ENCODE measurements around the gene DAAM2.

DNA sequence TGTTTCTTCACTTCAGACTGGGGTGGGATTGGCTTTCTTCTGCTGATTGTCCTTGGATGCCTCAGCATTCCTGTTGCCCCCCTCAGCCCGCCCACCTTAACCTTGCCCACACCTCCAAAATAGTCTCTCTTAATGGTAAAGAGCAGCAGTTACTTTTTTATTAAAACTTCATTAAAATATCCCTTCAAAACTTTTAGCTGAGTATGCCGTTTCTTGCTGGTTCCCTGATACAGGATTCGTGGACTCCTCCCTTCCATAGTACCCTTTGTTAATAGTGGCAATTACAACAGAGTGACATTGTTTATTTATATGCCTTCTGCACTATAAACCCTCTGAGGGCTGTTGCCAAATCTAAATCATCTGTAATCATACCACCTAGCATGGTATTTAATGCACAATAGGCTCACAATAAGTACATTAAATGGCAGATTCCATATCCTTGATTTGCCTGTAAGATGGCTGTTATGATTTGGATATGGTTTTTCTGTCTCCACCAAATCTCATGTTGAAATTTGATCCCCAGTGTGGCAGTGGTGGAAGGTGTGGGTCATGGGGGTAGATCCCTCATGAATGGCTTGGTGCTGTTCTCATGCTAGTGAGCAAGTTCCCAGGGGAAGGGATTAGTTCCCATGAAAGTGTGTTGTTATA lies 145.6 kb downstream of the DAAM2 start:
- TF ChIP-seq, protein P1, sequence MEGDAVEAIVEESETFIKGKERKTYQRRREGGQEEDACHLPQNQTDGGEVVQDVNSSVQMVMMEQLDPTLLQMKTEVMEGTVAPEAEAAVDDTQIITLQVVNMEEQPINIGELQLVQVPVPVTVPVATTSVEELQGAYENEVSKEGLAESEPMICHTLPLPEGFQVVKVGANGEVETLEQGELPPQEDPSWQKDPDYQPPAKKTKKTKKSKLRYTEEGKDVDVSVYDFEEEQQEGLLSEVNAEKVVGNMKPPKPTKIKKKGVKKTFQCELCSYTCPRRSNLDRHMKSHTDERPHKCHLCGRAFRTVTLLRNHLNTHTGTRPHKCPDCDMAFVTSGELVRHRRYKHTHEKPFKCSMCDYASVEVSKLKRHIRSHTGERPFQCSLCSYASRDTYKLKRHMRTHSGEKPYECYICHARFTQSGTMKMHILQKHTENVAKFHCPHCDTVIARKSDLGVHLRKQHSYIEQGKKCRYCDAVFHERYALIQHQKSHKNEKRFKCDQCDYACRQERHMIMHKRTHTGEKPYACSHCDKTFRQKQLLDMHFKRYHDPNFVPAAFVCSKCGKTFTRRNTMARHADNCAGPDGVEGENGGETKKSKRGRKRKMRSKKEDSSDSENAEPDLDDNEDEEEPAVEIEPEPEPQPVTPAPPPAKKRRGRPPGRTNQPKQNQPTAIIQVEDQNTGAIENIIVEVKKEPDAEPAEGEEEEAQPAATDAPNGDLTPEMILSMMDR (IDR thresholded peaks at IDR 0.05), result no peak
- no peak for TF ChIP-seq POLR2A (IDR thresholded peaks at IDR 0.05)
